Measurements from ENCODE around the gene ITGB3.

Gene ITGB3

DNA sequence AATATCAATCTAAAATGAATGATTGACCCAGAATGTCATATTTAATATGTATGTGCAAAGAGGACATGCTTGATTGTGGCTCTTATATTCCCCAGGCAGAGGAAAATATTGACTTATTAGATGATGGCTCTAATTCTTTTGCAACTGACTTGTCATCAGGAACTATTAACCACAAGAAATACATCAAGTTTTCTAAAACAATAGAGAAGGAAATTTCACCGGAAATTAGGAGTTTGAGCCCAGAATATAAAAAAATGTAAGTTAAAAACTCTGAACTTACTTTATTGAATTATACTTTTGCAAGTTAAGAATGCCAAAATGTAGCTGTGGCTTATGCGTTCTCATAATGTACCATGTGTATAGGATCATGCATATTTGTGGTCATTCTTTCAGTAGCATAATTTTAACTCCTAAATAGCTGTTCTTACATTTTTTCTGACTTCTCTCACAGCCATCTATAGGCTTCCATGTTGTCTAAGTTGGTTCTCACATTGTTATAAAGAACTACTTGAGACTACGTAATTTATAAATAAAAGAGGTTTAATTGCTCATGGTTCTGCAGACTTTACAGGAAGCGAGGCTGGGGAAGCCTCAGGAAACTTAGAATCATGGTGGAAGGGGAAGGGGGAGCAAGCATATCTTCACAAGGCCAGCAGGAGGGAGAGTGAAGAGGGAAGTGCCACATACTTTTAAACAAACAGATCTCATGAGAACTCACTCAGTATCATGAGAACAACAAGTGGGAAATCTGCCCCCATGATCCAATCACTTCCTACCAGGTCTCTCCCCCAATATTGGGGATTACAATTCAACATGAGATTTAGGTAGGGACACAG lies 81.7 kb downstream of the ITGB3 start:
- no peak for DNase-seq (ENCODE audit: low read depth in 2 of 2)

GRCh38 chr17:47338026-47338425 lies 84.4 kb downstream of the ITGB3 start:
- no peak for DNase-seq (ENCODE audit: low read depth in 2 of 2)

- no peak for DNase-seq (ENCODE audit: low read depth in 2 of 2)
These were observed 99.2 kb downstream of the ITGB3 start for GRCh38 chr17:47352848-47353247.

- no peak for DNase-seq (ENCODE audit: low read depth in 2 of 2)
These were observed 105.0 kb downstream of the ITGB3 start for GRCh38 chr17:47358652-47359051.
